Measurements from ENCODE around the gene TRAPPC3L. TPM values are rescaled to one million over a fixed set of nuclear protein-coding genes. Genes with fewer than 3 reads are reported as not detected.

The TRAPPC3L gene
- total RNA-seq, result under 1 TPM in 6 of 9 donors, not detected in 3; 0.16 to 0.57 (median 0.27) TPM
- under 1 TPM in 2 of 3 donors, not detected in 1; 0.10 to 0.31 TPM for polyA plus RNA-seq
- long read RNA-seq, donor 1, result 0 reads
- long read RNA-seq, donor 2, result 0 reads
- long read RNA-seq, donor 3, result 0 reads
- long read RNA-seq, donor 4, result 0 reads
- long read RNA-seq, donor 5, result 0 reads
- long read RNA-seq, donor 6, result 0 reads
- long read RNA-seq, donor 7, result 0 reads
- long read RNA-seq, donor 8, partial matches to known transcripts, result 344 of 494 reads
- long read RNA-seq, donor 8, other reads (novel, unspliced or antisense), result 150 of 494 reads
- long read RNA-seq, donor 9, result 0 reads
- long read RNA-seq, donor 10, result 0 reads

- Histone ChIP-seq H3K9me3 (replicated peaks in 1 of 3) (no peaks in the 10 kb centered on the region), H3K4me1 (replicated peaks in 1 of 2) (no peaks in the 10 kb centered on the region), H3K36me3 (replicated peaks in 1 of 2) (no peaks in the 10 kb centered on the region), H3K27me3 (peaks cover 16% of the 10 kb centered on the region), H3K27ac (no peak within 1 kb of the TSS), H3K4me3 (no peak within 1 kb of the TSS)
- WGBS, 4 donors, result 66 to 70% (median 68%) methylated on average over 4 of the region's 4 CpGs
- intact Hi-C loops (cut with DNase I), result no loop called here
- TF ChIP-seq POLR2A (IDR thresholded peaks at IDR 0.05) (no peak), CTCF (IDR thresholded peaks at IDR 0.05) (no peak)
- no peak for DNase-seq
Observed at GRCh38 chr6:116545651-116546050, at the start of gene TRAPPC3L. TSS of gene TRAPPC3L (minus strand) at chr6:116545684. CDS start at chr6:116545514, 170 bp downstream.

- no peak overlapping the region for H3K27ac ChIP-seq
- H3K4me3 ChIP-seq, result no peak overlapping the region
- H3K9me3 ChIP-seq (replicated peaks in 1 of 3), result no peaks in the 10 kb centered on the region
- no peaks in the 10 kb centered on the region for H3K27me3 ChIP-seq
- 87 to 92% (median 91%) methylated on average over 3 of the region's 3 CpGs for WGBS, 4 donors
- TF ChIP-seq CTCF (IDR thresholded peaks at IDR 0.05), result no peak
- TF ChIP-seq POLR2A (IDR thresholded peaks at IDR 0.05), result no peak
- no peak for DNase-seq
- H3K4me1 ChIP-seq (replicated peaks in 1 of 2), result no peaks in the 10 kb centered on the region
- intact Hi-C loops (cut with DNase I), result no loop called here
- H3K36me3 ChIP-seq (replicated peaks in 1 of 2), result peaks cover 0 to 41% of the 10 kb centered on the region in 2 donors
Observed at GRCh38 chr6:116595247-116595646, 49.8 kb upstream of the TRAPPC3L start.

DNA sequence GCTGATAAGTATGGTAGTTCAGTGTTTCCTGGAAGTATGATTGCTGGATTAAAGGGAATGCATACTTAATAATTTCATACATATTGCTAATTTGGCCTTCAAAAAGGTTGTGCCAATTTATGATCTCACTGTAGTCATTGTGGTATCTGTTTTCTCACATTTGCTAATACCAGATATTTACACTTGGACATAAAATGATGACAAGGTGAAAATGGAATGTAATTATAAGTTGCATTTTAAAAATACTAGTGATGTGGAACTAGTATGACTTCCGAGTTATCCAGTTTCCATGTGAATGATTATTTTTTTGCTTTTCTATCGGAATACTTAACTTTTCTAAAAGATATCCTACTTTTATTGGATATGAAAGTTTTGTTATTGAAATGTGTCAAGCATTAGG lies 41.3 kb upstream of the TRAPPC3L start:
- no peak for DNase-seq
- Histone ChIP-seq H3K27me3 (no peaks in the 10 kb centered on the region), H3K4me1 (replicated peaks in 1 of 2) (no peaks in the 10 kb centered on the region), H3K36me3 (replicated peaks in 1 of 2) (peaks cover 0 to 31% of the 10 kb centered on the region in 2 donors), H3K4me3 (no peak overlapping the region), H3K9me3 (replicated peaks in 1 of 3) (no peaks in the 10 kb centered on the region), H3K27ac (no peak overlapping the region)
- intact Hi-C loops (cut with DNase I), result no loop called here
- WGBS, 4 donors, result 96 to 98% (median 96%) methylated on average over 2 of the region's 2 CpGs
- TF ChIP-seq CTCF (IDR thresholded peaks at IDR 0.05) (no peak), POLR2A (IDR thresholded peaks at IDR 0.05) (no peak)

- H3K4me1 ChIP-seq (replicated peaks in 1 of 2), result no peaks in the 10 kb centered on the region
- peaks cover 0 to 28% of the 10 kb centered on the region in 2 donors for H3K36me3 ChIP-seq (replicated peaks in 1 of 2)
Observed at GRCh38 chr6:116586276-116586675, 40.8 kb upstream of the TRAPPC3L start.

More at GRCh38 chr6:116586276-116586675, 40.8 kb upstream of the TRAPPC3L start:
- H3K27me3 ChIP-seq, result no peaks in the 10 kb centered on the region
- no peak for DNase-seq
- H3K9me3 ChIP-seq (replicated peaks in 1 of 3), result no peaks in the 10 kb centered on the region
- no peak overlapping the region for H3K4me3 ChIP-seq
- H3K27ac ChIP-seq, result no peak overlapping the region
- no peak for TF ChIP-seq POLR2A (IDR thresholded peaks at IDR 0.05)
- no peak for TF ChIP-seq CTCF (IDR thresholded peaks at IDR 0.05)
- intact Hi-C loops (cut with DNase I), result no loop called here
